ENCODE results near the gene IL12RB1. TPM values are rescaled to one million over a fixed set of nuclear protein-coding genes. Genes with fewer than 3 reads are reported as not detected.
A peak's percentile ranks its signal among the peaks of the same experiment; 100 is the strongest.

IL12RB1 gene
- total and polyA plus RNA-seq, 3 donors from 2014 or later: 0.39 to 2.5 (median 1.8) TPM

- no peak for DNase-seq
- Histone ChIP-seq H3K4me1 (peaks cover 7% of the 10 kb centered on the region), H3K27ac (no peak overlapping the region), H3K9me3 (no peaks in the 10 kb centered on the region), H3K36me3 (ENCODE audit: low read depth, missing control alignments) (no peaks in the 10 kb centered on the region), H3K4me3 (no peak overlapping the region), H3K27me3 (no peaks in the 10 kb centered on the region)
- WGBS, 2 donors: 60 to 68% methylated on average over 8 of the region's 8 CpGs
- no peak for TF ChIP-seq CTCF (IDR thresholded peaks at IDR 0.05)
- TF ChIP-seq POLR2A (IDR thresholded peaks at IDR 0.05): no peak
- intact Hi-C loops (cut with DNase I; ENCODE audit: low total_unique reads): no loop called here
Measured at GRCh38 chr19:18099623-18099995, 12.9 kb upstream of the IL12RB1 start.

GRCh38 chr19:18098891-18099622 lies 12.3 kb upstream of the IL12RB1 start:
- intact Hi-C loops (cut with DNase I; ENCODE audit: low total_unique reads): no loop called here
- Histone ChIP-seq H3K9me3 (no peaks in the 10 kb centered on the region), H3K27me3 (no peaks in the 10 kb centered on the region), H3K36me3 (ENCODE audit: low read depth, missing control alignments) (no peaks in the 10 kb centered on the region), H3K4me3 (no peak overlapping the region), H3K27ac (no peak overlapping the region), H3K4me1 (peaks cover 5% of the 10 kb centered on the region)
- DNase-seq: no peak
- TF ChIP-seq POLR2A (IDR thresholded peaks at IDR 0.05) (no peak), CTCF (IDR thresholded peaks at IDR 0.05) (no peak)
- 6 to 11% methylated on average over 33 to 34 of the region's 34 CpGs for WGBS, 2 donors

- H3K27me3 ChIP-seq: no peaks in the 10 kb centered on the region
- intact Hi-C loops (cut with DNase I; ENCODE audit: low total_unique reads): no loop called here
- WGBS, 2 donors: 26% methylated on average over 20 to 22 of the region's 22 CpGs
Measured at GRCh38 chr19:18097993-18098890, 11.5 kb upstream of the IL12RB1 start.

GRCh38 chr19:18097217-18097992 lies 10.7 kb upstream of the IL12RB1 start, which contains the start of gene MAST3:
Gene MAST3, plus strand, starts transcription at chr19:18097778. Its CDS starts 15 bp downstream, at chr19:18097793.
- intact Hi-C loops (cut with DNase I; ENCODE audit: low total_unique reads): no loop called here
- DNase-seq: peak; percentile 86

More at GRCh38 chr19:18097993-18098890, 11.5 kb upstream of the IL12RB1 start:
- Histone ChIP-seq H3K4me1 (peaks cover 5% of the 10 kb centered on the region), H3K9me3 (no peaks in the 10 kb centered on the region), H3K36me3 (ENCODE audit: low read depth, missing control alignments) (no peaks in the 10 kb centered on the region), H3K27ac (no peak overlapping the region), H3K4me3 (peak overlapping the region; percentile 39 to 53)
- no peak for DNase-seq
- no peak for TF ChIP-seq POLR2A (IDR thresholded peaks at IDR 0.05)
- no peak for TF ChIP-seq CTCF (IDR thresholded peaks at IDR 0.05)

More at GRCh38 chr19:18097217-18097992, 10.7 kb upstream of the IL12RB1 start, which contains the start of gene MAST3:
- Histone ChIP-seq H3K27ac (no peak within 1 kb of the TSS), H3K36me3 (ENCODE audit: low read depth, missing control alignments) (no peaks in the 10 kb centered on the region), H3K9me3 (no peaks in the 10 kb centered on the region), H3K4me3 (peak within 1 kb of the TSS; percentile 39 to 53), H3K27me3 (no peaks in the 10 kb centered on the region), H3K4me1 (peaks cover 5% of the 10 kb centered on the region)
- TF ChIP-seq CTCF (IDR thresholded peaks at IDR 0.05) (no peak), POLR2A (IDR thresholded peaks at IDR 0.05) (no peak)
- 22 to 36% methylated on average over 21 to 53 of the region's 54 CpGs for WGBS, 2 donors
